Body of pancreas (tissue), 4 donors: ENCODE data around the gene HYI.

Source experiments
- POLR2A ChIP-seq, 3 donors: fragments of 450-650 bp; IDR thresholded peaks; one replicate each; pipeline ENCODE4 v1.6.1; 2016; ENCODE audit warnings: antibody characterized with exemption in 3 of 3, mild to moderate bottlenecking in 2 of 3
- TF ChIP-seq, protein P1 (sequence below), 7 experiments: fragments of 450-650 bp in 4 of 7; fragments of 200-600 bp in 3 of 7; sonication (generic) in 3 of 7; IDR thresholded peaks; one replicate each; pipeline ENCODE4 v1.5.1; 2016 to 2019; ENCODE audit warnings: antibody characterized with exemption in 7 of 7

DNA sequence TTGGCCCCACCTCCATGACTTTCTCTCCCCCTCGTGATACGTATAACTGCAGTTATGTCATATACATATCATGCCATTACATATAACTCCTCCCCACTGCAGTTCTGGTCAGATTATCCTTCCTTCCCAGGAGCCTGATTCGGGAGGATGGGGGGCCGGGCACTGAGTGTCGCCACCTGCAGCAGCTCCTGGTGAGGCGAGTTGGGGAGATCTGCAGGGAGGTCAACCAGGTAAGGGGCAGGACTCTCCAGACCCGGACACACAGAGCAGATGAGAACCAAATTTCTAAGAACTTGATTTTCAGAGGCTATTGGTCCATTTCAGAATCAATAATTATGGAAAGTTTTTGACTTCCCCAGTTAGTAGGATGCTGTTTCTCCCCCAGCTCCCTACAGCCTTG lies 19.5 kb downstream of the HYI start:
- TF ChIP-seq POLR2A (IDR thresholded peaks at IDR 0.05): no peak
- TF ChIP-seq, protein P1, sequence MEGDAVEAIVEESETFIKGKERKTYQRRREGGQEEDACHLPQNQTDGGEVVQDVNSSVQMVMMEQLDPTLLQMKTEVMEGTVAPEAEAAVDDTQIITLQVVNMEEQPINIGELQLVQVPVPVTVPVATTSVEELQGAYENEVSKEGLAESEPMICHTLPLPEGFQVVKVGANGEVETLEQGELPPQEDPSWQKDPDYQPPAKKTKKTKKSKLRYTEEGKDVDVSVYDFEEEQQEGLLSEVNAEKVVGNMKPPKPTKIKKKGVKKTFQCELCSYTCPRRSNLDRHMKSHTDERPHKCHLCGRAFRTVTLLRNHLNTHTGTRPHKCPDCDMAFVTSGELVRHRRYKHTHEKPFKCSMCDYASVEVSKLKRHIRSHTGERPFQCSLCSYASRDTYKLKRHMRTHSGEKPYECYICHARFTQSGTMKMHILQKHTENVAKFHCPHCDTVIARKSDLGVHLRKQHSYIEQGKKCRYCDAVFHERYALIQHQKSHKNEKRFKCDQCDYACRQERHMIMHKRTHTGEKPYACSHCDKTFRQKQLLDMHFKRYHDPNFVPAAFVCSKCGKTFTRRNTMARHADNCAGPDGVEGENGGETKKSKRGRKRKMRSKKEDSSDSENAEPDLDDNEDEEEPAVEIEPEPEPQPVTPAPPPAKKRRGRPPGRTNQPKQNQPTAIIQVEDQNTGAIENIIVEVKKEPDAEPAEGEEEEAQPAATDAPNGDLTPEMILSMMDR (IDR thresholded peaks at IDR 0.05): no peak
